Skeletal muscle tissue (tissue), 4 donors: Measurements from ENCODE around the gene KCNMA1. TPM values are rescaled to one million over a fixed set of nuclear protein-coding genes. Genes with fewer than 3 reads are reported as not detected.
"Not testable (repeated sequence)": the region's sequence is repeated elsewhere in the genome, so short reads cannot be mapped to it uniquely, and the experiment has no call there.

Source experiments
- H3K27ac ChIP-seq: one replicate; pipeline ENCODE4 v1.7.0; 2013; ENCODE audit warnings: mild to moderate bottlenecking, low read depth, low read length, inconsistent platforms
- H3K27me3 ChIP-seq, 3 donors: one replicate each; pipeline ENCODE4 v1.7.0; 2013; ENCODE audit warnings: low read length in 3 of 3; ENCODE audit not compliant: control insufficient read depth in 3 of 3, insufficient read depth in 3 of 3
- H3K36me3 ChIP-seq, 3 donors: one replicate each; pipeline ENCODE4 v1.7.0; 2013; ENCODE audit warnings: low read length in 3 of 3; ENCODE audit not compliant: control insufficient read depth in 3 of 3, insufficient read depth in 3 of 3
- H3K4me1 ChIP-seq, 3 donors: one replicate each; pipeline ENCODE4 v1.7.0; 2013; ENCODE audit warnings: low read length in 3 of 3, mild to moderate bottlenecking in 3 of 3; ENCODE audit not compliant: control insufficient read depth in 3 of 3, insufficient read depth in 3 of 3
- H3K4me3 ChIP-seq, 3 donors: one replicate each; pipeline ENCODE4 v1.7.0; 2013; ENCODE audit warnings: low read length in 3 of 3
- H3K9ac ChIP-seq, 3 donors: one replicate each; pipeline ENCODE4 v1.7.0; 2013; ENCODE audit warnings: low read length in 3 of 3, mild to moderate bottlenecking in 3 of 3, moderate library complexity in 2 of 3, low read depth in 1 of 3
- H3K9me3 ChIP-seq, 3 donors: one replicate each; pipeline ENCODE4 v1.7.0; 2013; ENCODE audit warnings: low read length in 3 of 3; ENCODE audit not compliant: control insufficient read depth in 3 of 3
- total RNA-seq: library from RNA; depleted of rRNA; stranded (reverse); fragments of >200 nt; gene quantifications from one replicate; pipeline ENCODE4 v1.2.3, GENCODE V29; 2014
- donor health status: Osteomylitis.

KCNMA1 gene
- total RNA-seq, 1 donor from 2014 or later: 18.8 TPM

DNA sequence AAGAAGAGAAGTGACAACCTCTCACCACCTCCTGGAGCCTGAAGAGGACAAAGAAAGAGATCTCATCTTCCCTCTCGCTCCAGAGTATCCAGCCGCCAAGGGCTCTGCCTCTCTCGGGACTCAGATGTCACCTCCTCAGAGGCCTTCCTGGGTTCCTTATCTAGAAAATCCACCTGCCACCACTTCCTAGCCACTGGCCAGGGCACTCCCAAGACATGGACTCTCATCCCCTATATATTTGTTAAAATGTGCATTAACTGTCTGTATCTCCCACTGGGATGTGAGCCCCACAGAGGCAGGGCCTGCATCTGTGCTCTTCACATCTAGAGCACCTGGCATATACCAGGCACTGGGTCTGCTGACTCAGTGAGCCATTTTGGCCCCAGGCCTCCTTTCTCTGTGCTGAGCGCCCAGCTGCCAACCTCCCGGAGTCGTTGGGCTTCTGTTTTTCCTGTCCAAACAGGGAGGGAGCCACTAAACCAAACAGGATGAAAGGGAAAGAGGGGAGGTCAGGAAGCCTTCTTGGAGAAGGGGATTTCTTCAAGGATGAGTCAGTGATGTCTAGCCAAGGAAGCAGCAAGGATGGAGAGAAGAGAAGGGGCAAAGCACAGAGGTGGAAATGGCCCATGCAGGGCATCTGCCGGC, 58.9 kb downstream of the KCNMA1 start:
- H3K4me1 ChIP-seq: peaks cover 33 to 61% (median 39%) of the 10 kb centered on the region in 3 donors
- H3K9ac ChIP-seq: peak overlapping the region in 2 of 3 donors; percentile 40 to 49
- no peaks in the 10 kb centered on the region for H3K9me3 ChIP-seq
- no peaks in the 10 kb centered on the region for H3K27me3 ChIP-seq
- H3K36me3 ChIP-seq: no peaks in the 10 kb centered on the region
- H3K4me3 ChIP-seq: peak overlapping the region in 2 of 3 donors; percentile 4 to 43
- peak overlapping the region; percentile 54 for H3K27ac ChIP-seq

DNA sequence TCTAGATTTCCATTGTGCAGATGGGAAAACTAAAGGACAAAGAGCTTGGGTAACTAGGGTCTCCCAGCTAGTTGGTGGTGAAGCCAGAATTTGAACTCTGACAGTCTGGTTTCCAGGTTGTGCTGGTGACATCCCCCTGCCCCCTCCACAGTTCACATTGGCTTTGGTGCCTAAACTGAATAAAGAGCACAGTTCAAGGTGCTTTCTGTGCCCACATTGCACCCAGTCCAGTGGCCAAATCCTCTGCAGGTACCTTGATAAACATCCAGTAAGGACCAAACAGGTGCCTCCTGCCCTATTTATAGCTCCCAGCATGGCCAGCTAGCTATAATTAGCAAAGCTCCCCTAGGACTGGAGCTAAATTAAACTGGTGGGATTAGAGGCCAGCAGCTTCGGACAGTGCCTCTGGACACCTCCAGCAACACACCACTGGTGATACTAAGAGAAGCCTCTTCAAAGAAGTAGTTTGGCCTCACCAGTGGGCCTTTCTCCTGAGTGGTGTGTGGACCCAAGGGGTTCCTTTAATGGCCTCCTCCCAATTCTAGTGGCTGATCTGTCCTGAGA, 59.9 kb downstream of the KCNMA1 start:
- H3K9me3 ChIP-seq: no peaks in the 10 kb centered on the region
- H3K36me3 ChIP-seq: no peaks in the 10 kb centered on the region
- peaks cover 33 to 52% (median 35%) of the 10 kb centered on the region in 3 donors for H3K4me1 ChIP-seq
- peak overlapping the region in 2 of 3 donors; percentile 43 to 49 for H3K4me3 ChIP-seq
- no peaks in the 10 kb centered on the region for H3K27me3 ChIP-seq
- peak overlapping the region in 1 of 3 donors; percentile 40 for H3K9ac ChIP-seq
- peak overlapping the region; percentile 54 for H3K27ac ChIP-seq

DNA sequence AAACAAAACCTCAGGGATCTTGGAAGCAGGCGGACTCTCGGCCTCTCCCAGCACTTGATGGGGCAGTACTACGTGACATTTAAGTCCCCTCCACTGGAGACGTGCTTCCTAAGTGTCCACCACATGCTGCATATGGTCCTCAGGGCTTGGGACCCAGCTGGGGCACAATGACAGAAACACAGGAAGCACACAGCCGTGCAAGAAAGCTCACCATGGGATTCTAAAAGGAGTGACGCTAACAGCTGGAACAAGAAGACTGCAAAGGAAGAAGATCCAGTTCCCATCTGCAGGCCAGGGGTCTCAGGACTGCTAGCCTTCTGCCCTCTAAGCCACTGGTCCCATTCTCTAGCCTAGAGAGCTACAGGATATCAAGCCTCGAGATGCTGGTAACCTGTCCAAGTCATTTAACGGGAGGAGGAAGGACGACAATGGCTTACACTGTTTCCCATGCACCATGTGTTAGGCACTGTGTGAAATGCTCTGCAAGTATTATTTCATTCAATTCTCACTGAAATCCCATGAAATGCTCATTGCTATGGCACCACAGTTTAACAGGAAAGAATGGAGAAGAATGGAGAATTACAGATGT, 61.1 kb downstream of the KCNMA1 start:
- Histone ChIP-seq H3K4me1 (peaks cover 32 to 48% (median 37%) of the 10 kb centered on the region in 3 donors), H3K36me3 (no peaks in the 10 kb centered on the region), H3K27ac (no peak overlapping the region), H3K9me3 (no peaks in the 10 kb centered on the region), H3K4me3 (no peak overlapping the region), H3K9ac (no peak overlapping the region), H3K27me3 (no peaks in the 10 kb centered on the region)

DNA sequence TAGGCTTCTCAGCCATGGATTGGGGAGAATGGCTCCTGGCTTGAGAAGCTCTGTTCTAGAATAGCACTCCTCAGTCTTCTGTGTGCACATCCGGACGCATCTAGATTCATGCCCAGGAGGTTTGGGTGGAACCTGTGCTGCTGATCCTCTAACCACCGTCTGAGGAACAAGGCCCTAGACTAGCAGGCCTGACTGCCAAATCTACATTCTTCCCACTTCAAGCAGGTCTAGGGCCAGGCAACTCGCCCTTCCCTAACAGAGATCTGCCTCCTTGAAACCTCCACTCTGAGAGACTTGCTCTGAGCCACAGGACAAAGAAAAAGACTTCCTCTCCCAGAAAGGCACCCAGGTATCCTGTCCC, 61.6 kb downstream of the KCNMA1 start:
- Histone ChIP-seq H3K27ac (no peak overlapping the region), H3K4me1 (peaks cover 32 to 48% (median 42%) of the 10 kb centered on the region in 3 donors), H3K9me3 (no peaks in the 10 kb centered on the region), H3K27me3 (no peaks in the 10 kb centered on the region), H3K36me3 (no peaks in the 10 kb centered on the region), H3K9ac (no peak overlapping the region), H3K4me3 (no peak overlapping the region)

DNA sequence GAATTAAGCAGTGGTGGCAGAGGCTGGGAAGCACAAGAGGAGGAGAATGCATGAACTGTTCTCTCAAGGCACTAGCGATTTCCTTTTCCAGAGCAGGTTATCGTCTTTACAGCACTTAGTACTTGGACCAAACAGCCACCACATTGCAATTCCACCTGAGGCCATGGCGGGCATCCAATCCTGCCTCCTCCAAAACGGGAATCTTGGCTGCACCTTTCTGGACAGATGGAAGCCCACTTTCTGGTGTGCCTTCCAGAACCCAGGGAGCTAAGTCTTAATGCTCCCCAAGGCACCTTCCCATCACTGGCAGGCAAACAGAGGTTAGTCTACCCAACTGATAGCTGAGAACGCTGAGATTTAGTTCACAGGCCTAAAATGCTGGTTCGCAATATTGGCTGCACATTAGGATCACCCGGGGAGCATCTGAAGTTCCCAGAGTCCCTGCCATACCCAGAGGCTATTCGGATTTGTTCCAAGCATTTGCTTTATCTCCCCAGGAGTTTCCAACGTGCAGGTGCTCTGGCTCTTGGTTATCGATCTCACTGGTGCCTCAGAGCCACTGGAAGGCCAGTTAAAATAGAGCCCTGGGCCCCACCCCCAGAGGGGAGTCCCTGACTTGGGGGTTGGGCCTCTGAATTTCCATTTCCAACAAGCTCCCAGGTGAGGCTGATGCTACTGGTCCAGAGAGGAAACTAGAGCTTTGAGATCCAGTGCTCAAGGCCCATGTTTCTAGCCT, 62.2 kb downstream of the KCNMA1 start:
- H3K4me1 ChIP-seq: peaks cover 32 to 48% (median 42%) of the 10 kb centered on the region in 3 donors
- no peaks in the 10 kb centered on the region for H3K27me3 ChIP-seq
- H3K4me3 ChIP-seq: no peak overlapping the region
- no peaks in the 10 kb centered on the region for H3K36me3 ChIP-seq
- H3K9ac ChIP-seq: no peak overlapping the region
- H3K9me3 ChIP-seq: no peaks in the 10 kb centered on the region
- no peak overlapping the region for H3K27ac ChIP-seq

DNA sequence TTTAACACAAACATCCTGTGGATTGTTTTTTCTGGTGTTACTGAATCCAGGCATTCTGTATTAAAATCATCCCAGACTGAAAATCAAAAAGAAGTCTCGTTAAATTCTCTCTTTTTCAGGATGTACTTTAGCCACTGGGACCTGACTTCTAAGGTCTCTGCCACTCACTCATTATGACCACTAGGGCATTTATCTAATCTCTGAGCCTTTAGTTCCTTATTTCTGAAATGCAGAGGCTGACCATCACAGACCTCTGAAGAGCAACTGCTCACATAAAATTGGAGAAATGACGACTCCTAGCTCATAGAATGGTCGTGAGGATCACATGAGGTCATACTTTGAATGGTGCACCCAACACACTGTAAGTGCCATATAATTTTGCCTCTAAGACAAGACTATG, 63.2 kb downstream of the KCNMA1 start:
- Histone ChIP-seq H3K36me3 (no peaks in the 10 kb centered on the region), H3K27me3 (no peaks in the 10 kb centered on the region), H3K27ac (no peak overlapping the region), H3K9me3 (no peaks in the 10 kb centered on the region), H3K4me3 (no peak overlapping the region), H3K9ac (no peak overlapping the region), H3K4me1 (peaks cover 32 to 45% (median 42%) of the 10 kb centered on the region in 3 donors)

DNA sequence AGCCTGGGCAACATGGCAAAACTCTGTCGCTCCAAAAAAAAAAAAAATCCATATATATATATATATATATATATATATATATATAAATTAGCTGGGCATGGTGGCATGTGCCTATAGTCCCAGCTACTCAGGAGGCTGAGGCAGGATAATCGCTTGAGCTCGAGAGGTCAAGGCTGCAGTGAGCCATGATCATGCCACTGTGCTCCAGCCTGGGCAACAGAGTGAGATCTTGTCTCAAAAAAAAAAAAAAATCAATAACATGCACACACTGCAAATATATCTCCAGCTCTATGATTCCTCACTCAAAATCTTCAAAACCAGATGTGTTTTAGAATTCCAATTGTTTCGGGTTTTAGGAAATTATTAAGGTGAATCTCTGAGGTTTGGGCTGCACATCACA, 65.1 kb downstream of the KCNMA1 start:
- H3K27ac ChIP-seq, H3K4me3 ChIP-seq, H3K9ac ChIP-seq, H3K27me3 ChIP-seq, H3K9me3 ChIP-seq, H3K36me3 ChIP-seq: not testable (repeated sequence)
- H3K4me1 ChIP-seq: peaks cover 16 to 28% (median 25%) of the 10 kb centered on the region in 3 donors

DNA sequence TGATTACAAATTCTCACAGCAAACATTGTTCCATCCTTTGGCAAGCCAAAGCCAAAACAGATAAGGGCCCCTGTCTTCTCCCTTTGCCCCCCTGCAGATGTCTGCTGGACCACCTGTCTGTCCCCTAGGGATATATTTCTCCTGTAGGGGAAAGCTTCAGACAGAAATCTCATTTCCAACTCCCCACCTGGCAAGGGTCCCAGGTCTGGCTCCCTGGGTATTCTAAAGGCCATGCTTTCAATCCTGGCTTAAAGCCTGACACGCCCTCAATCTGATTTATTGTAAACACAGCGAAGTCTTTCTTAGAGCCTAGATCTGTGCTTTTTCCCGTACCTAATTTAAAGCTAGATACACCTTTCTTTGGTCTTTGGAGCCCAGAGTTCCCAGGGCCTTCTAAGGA, 66.1 kb downstream of the KCNMA1 start:
- Histone ChIP-seq H3K4me1 (peaks cover 17 to 29% (median 26%) of the 10 kb centered on the region in 3 donors), H3K36me3 (no peaks in the 10 kb centered on the region), H3K4me3 (no peak overlapping the region), H3K27me3 (no peaks in the 10 kb centered on the region), H3K27ac (no peak overlapping the region), H3K9ac (no peak overlapping the region), H3K9me3 (no peaks in the 10 kb centered on the region)

DNA sequence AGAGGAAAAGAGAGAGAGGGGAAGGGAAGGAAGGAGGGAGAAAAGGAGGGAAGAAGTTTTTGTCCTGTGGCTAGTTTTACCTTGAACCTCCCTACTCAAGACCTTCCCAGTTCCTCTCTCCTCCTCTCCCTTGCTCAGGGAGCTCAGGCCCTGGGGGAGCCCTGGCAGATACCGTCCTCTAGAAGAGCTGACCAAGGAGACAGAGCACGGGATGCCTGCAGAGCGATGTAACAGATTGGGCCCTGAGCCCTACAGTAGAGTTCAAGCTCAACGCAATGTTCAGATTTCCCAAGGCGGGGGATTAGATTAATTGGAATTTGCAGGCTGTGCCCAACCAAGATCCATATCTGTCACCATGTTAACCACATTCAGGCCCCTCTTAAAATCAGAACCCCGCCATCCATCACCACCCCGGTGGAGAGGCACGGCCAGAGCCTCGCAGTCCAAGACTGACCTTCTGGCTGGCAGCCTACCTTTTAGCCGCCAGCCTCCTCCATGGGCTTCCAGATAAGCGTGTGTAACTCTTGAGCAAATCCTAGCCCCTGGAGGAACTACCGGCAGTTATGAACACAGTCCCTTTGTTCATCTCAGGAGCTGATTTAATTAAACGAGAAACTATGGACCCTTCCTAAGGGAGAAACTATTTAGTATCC, 70.6 kb downstream of the KCNMA1 start:
- H3K4me3 ChIP-seq: no peak overlapping the region
- H3K27me3 ChIP-seq: no peaks in the 10 kb centered on the region
- peak overlapping the region in 2 of 3 donors; percentile 33 to 38 for H3K9ac ChIP-seq
- H3K4me1 ChIP-seq: peaks cover 33 to 46% (median 36%) of the 10 kb centered on the region in 3 donors
- no peaks in the 10 kb centered on the region for H3K36me3 ChIP-seq
- H3K27ac ChIP-seq: peak overlapping the region; percentile 64
- H3K9me3 ChIP-seq: no peaks in the 10 kb centered on the region
